Cardiac septum (tissue), 1 donor: ENCODE data around the gene CLIC4. TPM values are rescaled to one million over a fixed set of nuclear protein-coding genes. Genes with fewer than 3 reads are reported as not detected.
"Not testable (repeated sequence)": the region's sequence is repeated elsewhere in the genome, so short reads cannot be mapped to it uniquely, and the experiment has no call there.

Source experiments
- DNase-seq: peaks from one replicate; pipeline ENCODE4 v3.0.0-alpha.2; 2020; ENCODE audit warnings: low spot score
- intact Hi-C: fragments of 100-400 bp; cut with DNase I; formaldehyde crosslinking; loops from one replicate; pipeline ENCODE4 v1.14.0; 2022
- total RNA-seq: library from RNA; stranded (reverse); fragmentation: NEBNext Ultra II Directional; extraction: Animal tissue kit (Norgen Biotek cat#: 25700); gene quantifications from one replicate; pipeline ENCODE4 v1.2.1, GENCODE V29; 2021
- donor health status: DM: no; HTN: no; CAD: no.

CLIC4 gene
- total RNA-seq, 1 donor from 2014 or later: 316 TPM

GRCh38 chr1:24742090-24742938 is 2.9 kb upstream of the CLIC4 start:
- intact Hi-C loops: no loop called here
- DNase-seq: no peak

GRCh38 chr1:24743404-24744211 is 1.6 kb upstream of the CLIC4 start:
- intact Hi-C loops: loop anchor here (2.0 kb wide), 2 partner anchors 87 to 101 kb away; partner anchors contain the start of gene SRRM1
- DNase-seq: no peak

- intact Hi-C loops: loop anchor here (1.0 to 2.0 kb wide), 3 partner anchors 52 to 103 kb away; partner anchors contain the start of gene SRRM1
- DNase-seq: no peak
These were observed 615 bp downstream of the CLIC4 start for GRCh38 chr1:24745711-24746413.

- DNase-seq: no peak
- intact Hi-C loops: no loop called here
These were observed 3.2 kb downstream of the CLIC4 start for GRCh38 chr1:24748191-24749121.

- DNase-seq: no peak
These were observed 4.0 kb downstream of the CLIC4 start for GRCh38 chr1:24749252-24749651.

GRCh38 chr1:24749886-24750285 is 4.6 kb downstream of the CLIC4 start:
- intact Hi-C loops: no loop called here
- DNase-seq: no peak

More at GRCh38 chr1:24749252-24749651, 4.0 kb downstream of the CLIC4 start:
- intact Hi-C loops: no loop called here

GRCh38 chr1:24751833-24752232 is 6.6 kb downstream of the CLIC4 start:
- DNase-seq: no peak
- intact Hi-C loops: no loop called here

- intact Hi-C loops: no loop called here
- DNase-seq: no peak
These were observed 7.1 kb downstream of the CLIC4 start for GRCh38 chr1:24752305-24752704.

GRCh38 chr1:24754229-24754628 is 9.0 kb downstream of the CLIC4 start:
- intact Hi-C loops: no loop called here

GRCh38 chr1:24755323-24755722 is 10.1 kb downstream of the CLIC4 start:
- intact Hi-C loops: not testable (repeated sequence)

More at GRCh38 chr1:24754229-24754628, 9.0 kb downstream of the CLIC4 start:
- no peak for DNase-seq

GRCh38 chr1:24756395-24756794 is 11.1 kb downstream of the CLIC4 start:
- intact Hi-C loops: no loop called here
- no peak for DNase-seq

More at GRCh38 chr1:24755323-24755722, 10.1 kb downstream of the CLIC4 start:
- DNase-seq: not testable (repeated sequence)

- intact Hi-C loops: no loop called here
- no peak for DNase-seq
These were observed 14.2 kb downstream of the CLIC4 start for GRCh38 chr1:24759492-24759891.

GRCh38 chr1:24761582-24761981 is 16.3 kb downstream of the CLIC4 start:
- no peak for DNase-seq
- intact Hi-C loops: no loop called here

GRCh38 chr1:24762133-24762676 is 17.0 kb downstream of the CLIC4 start:
- intact Hi-C loops: no loop called here
- no peak for DNase-seq

- no peak for DNase-seq
- intact Hi-C loops: no loop called here
These were observed 18.4 kb downstream of the CLIC4 start for GRCh38 chr1:24763671-24764070.

- intact Hi-C loops: no loop called here
- DNase-seq: no peak
These were observed 19.2 kb downstream of the CLIC4 start for GRCh38 chr1:24764439-24764838.

GRCh38 chr1:24764848-24765247 is 19.6 kb downstream of the CLIC4 start:
- intact Hi-C loops: no loop called here
- no peak for DNase-seq

- DNase-seq: no peak
- intact Hi-C loops: no loop called here
These were observed 20.2 kb downstream of the CLIC4 start for GRCh38 chr1:24765308-24765988.
